H1 (cell line): Measurements from ENCODE around the gene SLC35A3. TPM values are rescaled to one million over a fixed set of nuclear protein-coding genes. Genes with fewer than 3 reads are reported as not detected.

Experiments
- CTCF ChIA-PET: fragments of 300-600 bp; sonication (Branson Sonifier 250); formaldehyde crosslinking; loops from one replicate; lab custom pipeline; 2021; ENCODE audit not compliant: partially characterized antibody; lab: Charles Lee
- POLR2A ChIA-PET: fragments of 300-600 bp; sonication (Branson Sonifier 250); formaldehyde crosslinking; loops from one replicate; lab custom pipeline; 2021; ENCODE audit warnings: inconsistent platforms; ENCODE audit not compliant: partially characterized antibody; lab: Charles Lee
- DNase-seq, 2 experiments: peaks; one replicate each; pipeline versions ENCODE4 v3.0.0 to v3.0.0-alpha.2; 2010 to 2022; ENCODE audit warnings: low spot score in 2 of 2, low read depth in 1 of 2, mixed read lengths in 1 of 2
- FAIRE-seq: peaks from 2 replicates; lab custom pipeline; 2011; peaks lifted over from hg19 to GRCh38; lab: Jason Lieb, UNC
- H2AFZ ChIP-seq: 2 replicates; pipeline ENCODE4 v1.8.1; 2012; ENCODE audit warnings: low read length, inconsistent platforms
- H2AK5ac ChIP-seq: 2 replicates; pipeline ENCODE4 v1.6.1; 2013; ENCODE audit warnings: low read depth, low read length
- H2BK120ac ChIP-seq: replicated peaks from 2 replicates; pipeline ENCODE3; 2013; ENCODE audit warnings: low read depth, low read length, inconsistent platforms
- H2BK12ac ChIP-seq: 2 replicates; pipeline ENCODE4 v1.6.1; 2013; ENCODE audit warnings: low read depth, low read length
- H2BK15ac ChIP-seq: 2 replicates; pipeline ENCODE4 v1.6.1; 2013; ENCODE audit warnings: low read length
- H2BK20ac ChIP-seq: 2 replicates; pipeline ENCODE4 v1.6.1; 2013; ENCODE audit warnings: low read length
- H2BK5ac ChIP-seq: 2 replicates; pipeline ENCODE4 v1.6.1; 2013; ENCODE audit warnings: low read depth, low read length
- H3K14ac ChIP-seq: 2 replicates; pipeline ENCODE4 v1.6.1; 2013; ENCODE audit warnings: inconsistent platforms; ENCODE audit not compliant: insufficient read length
- H3K18ac ChIP-seq: 2 replicates; pipeline ENCODE4 v1.6.1; 2013; ENCODE audit warnings: low read length; ENCODE audit errors: extremely low read depth
- H3K23ac ChIP-seq: 2 replicates; pipeline ENCODE4 v1.6.1; 2013; ENCODE audit warnings: inconsistent platforms; ENCODE audit not compliant: insufficient read length
- H3K23me2 ChIP-seq: 2 replicates; pipeline ENCODE4 v1.6.1; 2013; ENCODE audit warnings: low read depth, low read length
- H3K27ac ChIP-seq: 2 replicates; pipeline ENCODE4 v1.6.1; 2011; ENCODE audit warnings: low read depth, low read length, inconsistent platforms
- H3K27me3 ChIP-seq, 4 experiments: replicated peaks in 1 of 4; 1 replicate in 1 of 4; 2 replicates in 3 of 4; pipeline versions ENCODE4 v1.6.1 to v1.8.1; 2011 to 2013; ENCODE audit warnings: low read length in 3 of 4, mild to moderate bottlenecking in 3 of 4, inconsistent platforms in 2 of 4, mixed read lengths in 2 of 4, moderate library complexity in 1 of 4; ENCODE audit not compliant: control insufficient read depth in 3 of 4, insufficient read depth in 3 of 4; ENCODE audit errors: extremely low read depth in 1 of 4
- H3K36me3 ChIP-seq, 4 experiments: 2 replicates each; pipeline versions ENCODE4 v1.6.1 to v1.8.1; 2011 to 2013; ENCODE audit warnings: mild to moderate bottlenecking in 4 of 4, low read length in 3 of 4, moderate library complexity in 2 of 4, control low read depth in 1 of 4, inconsistent platforms in 1 of 4; ENCODE audit not compliant: insufficient read depth in 4 of 4, control insufficient read depth in 2 of 4
- H3K4ac ChIP-seq: replicated peaks from 2 replicates; pipeline ENCODE3; 2013; ENCODE audit warnings: low read length, low read depth, mixed read lengths, inconsistent platforms; ENCODE audit not compliant: insufficient read length
- H3K4me1 ChIP-seq, 4 experiments: replicated peaks in 1 of 4; 1 replicate in 1 of 4; 2 replicates in 3 of 4; pipeline versions ENCODE4 v1.6.1 to v1.8.1; 2011 to 2013; ENCODE audit warnings: low read length in 3 of 4, inconsistent platforms in 2 of 4, mixed read lengths in 1 of 4; ENCODE audit not compliant: insufficient read depth in 4 of 4, control insufficient read depth in 3 of 4
- H3K4me2 ChIP-seq, 2 experiments: 2 replicates each; pipeline versions ENCODE4 v1.6.1 to v1.8.1; 2011 to 2013; ENCODE audit warnings: low read depth in 2 of 2, low read length in 2 of 2, control low read depth in 1 of 2, inconsistent platforms in 1 of 2, mild to moderate bottlenecking in 1 of 2; ENCODE audit not compliant: insufficient read depth in 1 of 2
- H3K4me3 ChIP-seq, 4 experiments: fragments of 200-600, 300-600 bp in 1 of 4; sonication (generic), shearing (Covaris generic), sonication (Bioruptor Twin) in 1 of 4; 2 replicates each; pipeline versions ENCODE4 v1.5.1 to v1.8.1; 2011 to 2016; ENCODE audit warnings: low read length in 4 of 4, low read depth in 3 of 4, control low read depth in 2 of 4, inconsistent platforms in 2 of 4, mild to moderate bottlenecking in 2 of 4, mixed read lengths in 1 of 4, moderate library complexity in 1 of 4; ENCODE audit not compliant: insufficient read depth in 2 of 4; ENCODE audit errors: extremely low read depth in 1 of 4
- H3K56ac ChIP-seq: replicated peaks from 2 replicates; pipeline ENCODE3; 2013; ENCODE audit warnings: low read depth, mild to moderate bottlenecking, mixed read lengths, low read length, inconsistent platforms; ENCODE audit not compliant: insufficient read length
- H3K79me1 ChIP-seq: 2 replicates; pipeline ENCODE4 v1.6.1; 2013; ENCODE audit warnings: low read depth, low read length, control low read depth
- H3K79me2 ChIP-seq, 2 experiments: 2 replicates each; pipeline versions ENCODE4 v1.6.1 to v1.8.1; 2012 to 2013; ENCODE audit warnings: low read length in 2 of 2, mild to moderate bottlenecking in 2 of 2, inconsistent platforms in 1 of 2; ENCODE audit not compliant: insufficient read depth in 2 of 2, control insufficient read depth in 1 of 2
- H3K9ac ChIP-seq, 4 experiments: replicated peaks in 1 of 4; 1 replicate in 1 of 4; 2 replicates in 3 of 4; pipeline versions ENCODE4 v1.6.1 to v1.8.1; 2011 to 2013; ENCODE audit warnings: low read depth in 3 of 4, low read length in 3 of 4, control low read depth in 2 of 4, mild to moderate bottlenecking in 2 of 4, moderate library complexity in 2 of 4, inconsistent platforms in 1 of 4; ENCODE audit errors: extremely low read depth in 1 of 4
- H3K9me3 ChIP-seq, 2 experiments: 2 replicates each; pipeline versions ENCODE4 v1.6.1 to v1.8.1; 2012 to 2013; ENCODE audit warnings: mild to moderate bottlenecking in 2 of 2, moderate library complexity in 2 of 2, control low read depth in 1 of 2, inconsistent platforms in 1 of 2, low read depth in 1 of 2, low read length in 1 of 2, mixed read lengths in 1 of 2; ENCODE audit not compliant: insufficient read depth in 2 of 2
- H4K20me1 ChIP-seq, 2 experiments: replicated peaks in 1 of 2; 2 replicates each; pipeline versions ENCODE3 to v1.8.1; 2011 to 2013; ENCODE audit warnings: inconsistent platforms in 2 of 2, low read length in 2 of 2, mild to moderate bottlenecking in 1 of 2; ENCODE audit not compliant: insufficient read depth in 2 of 2, control insufficient read depth in 1 of 2
- H4K5ac ChIP-seq: 2 replicates; pipeline ENCODE4 v1.6.1; 2013; ENCODE audit warnings: low read length, low read depth, mixed read lengths, inconsistent platforms; ENCODE audit not compliant: insufficient read length
- H4K8ac ChIP-seq: 2 replicates; pipeline ENCODE4 v1.8.0; 2013; ENCODE audit warnings: mild to moderate bottlenecking, moderate library complexity, low read length, inconsistent platforms; ENCODE audit not compliant: insufficient read depth; ENCODE audit errors: extremely low read depth
- H4K91ac ChIP-seq: replicated peaks from 2 replicates; pipeline ENCODE3; 2013; ENCODE audit warnings: low read length, mixed read lengths, inconsistent platforms; ENCODE audit not compliant: insufficient read length
- POU5F1 ChIP-seq: IDR thresholded peaks from 2 replicates; pipeline ENCODE4 v1.6.1; 2011; ENCODE audit warnings: low read depth, mild to moderate bottlenecking, low read length, moderate library complexity
- TAF7 ChIP-seq: optimal IDR thresholded peaks from 2 replicates; pipeline ENCODE3; 2011; ENCODE audit warnings: low read depth, mild to moderate bottlenecking, inconsistent platforms, low read length, moderate library complexity, borderline replicate concordance
- WGBS, 2 experiments: shearing (Covaris generic) in 1 of 2; methylation state at CpG; one replicate each; pipeline versions ENCODE4 v1.1.6 to v1.1.7; 2013 to 2015; ENCODE audit warnings: low lambda C conversion rate in 2 of 2, mixed read lengths in 2 of 2, inconsistent platforms in 1 of 2, low coverage in 1 of 2, missing lambda C conversion rate in 1 of 2; ENCODE audit not compliant: insufficient replicate concordance in 2 of 2, insufficient coverage in 1 of 2, insufficient read length in 1 of 2; ENCODE audit errors: extremely low coverage in 1 of 2, missing lambda C conversion rate in 1 of 2; 5-methylcytosine and 5-hydroxymethylcytosine counted together
- polyA plus RNA-seq, 7 experiments: library from polyadenylated mRNA; depleted of rRNA in 3 of 7; stranded (reverse) in 5 of 7; unstranded in 2 of 7; fragments of >200 nt in 5 of 7; fragments of 200-250 nt in 2 of 7; gene quantifications; 1 replicate in 5 of 7; 2 replicates in 1 of 7; 4 replicates in 1 of 7; pipeline versions ENCODE4 v1.2.1 to v1.2.3, GENCODE V29; 2011 to 2013; ENCODE audit warnings: missing spikeins in 2 of 7, mixed read lengths in 2 of 7
- total RNA-seq: library from RNA; stranded (reverse); fragmentation: NEBNext Ultra II Directional; extraction: Animal tissue kit (Norgen Biotek cat#: 25700); gene quantifications from 2 replicates; pipeline ENCODE4 v1.2.1, GENCODE V29; 2021

SLC35A3 gene
- total and polyA plus RNA-seq, 2 of the 8 experiments (the other 6 are each of a cell fraction or from before 2014, with no cell fraction given): 3.0 to 13.8 TPM

DNA sequence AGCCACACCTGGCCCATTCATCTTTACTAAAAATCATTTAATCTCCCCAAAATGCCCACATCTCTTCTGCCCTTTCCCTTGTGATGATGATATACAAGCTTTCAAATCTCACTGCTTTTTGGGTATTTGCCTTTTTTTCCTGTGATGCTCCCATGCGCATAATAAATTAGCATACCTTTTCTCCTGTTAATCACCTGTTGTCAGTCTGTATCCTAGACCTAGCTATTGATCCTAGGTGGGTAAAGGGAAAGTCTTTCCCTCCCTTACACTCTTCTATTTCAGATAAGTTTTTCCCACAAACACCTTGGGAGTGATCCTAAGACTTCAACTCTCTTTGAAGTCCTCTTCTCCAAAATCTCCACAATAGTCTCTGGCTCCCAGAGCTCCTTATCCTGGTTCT lies 12.0 kb upstream of the SLC35A3 start:
- Histone ChIP-seq H3K79me2 (no peaks in the 10 kb centered on the region), H2BK12ac (no peak overlapping the region), H2BK5ac (no peak overlapping the region), H3K56ac (no peak overlapping the region), H3K27me3 (no peaks in the 10 kb centered on the region), H4K5ac (no peak overlapping the region), H3K4me3 (no peak overlapping the region), H2AK5ac (no peak overlapping the region), H3K9me3 (no peaks in the 10 kb centered on the region), H2BK15ac (no peak overlapping the region), H2BK120ac (peak overlapping the region; percentile 43), H3K79me1 (no peaks in the 10 kb centered on the region), H3K4ac (no peak overlapping the region), H3K36me3 (no peaks in the 10 kb centered on the region; a peak in 2 of 8 replicates), H3K27ac (no peak overlapping the region), H3K23me2 (no peaks in the 10 kb centered on the region), H2AFZ (no peak overlapping the region; the same call in 1 of the 2 replicates), H4K91ac (no peak overlapping the region), H3K4me2 (peak overlapping the region in 1 of 2 experiments; percentile 18; a peak in 1 of 4 replicates)
- FAIRE-seq (peak; percentile 24), DNase-seq (no peak)
- WGBS, 2 experiments: 69% methylated on average over 1 of the region's 1 CpG; no CpG with 5 or more reads in 1 of the 2 experiments
- POLR2A ChIA-PET: interaction anchor here (1.4 to 3.0 kb wide), 2 partner anchors 12 to 80 kb away, joined by 3 to 17 read pairs; partner anchors contain the start of gene SLC35A3
- no peak for TF ChIP-seq TAF7
- peak; percentile 59; the same call in 1 of the 2 replicates for TF ChIP-seq POU5F1
- TF ChIP-seq, all 59 proteins: peak for 1
- CTCF ChIA-PET: interaction anchor here (0.7 to 1.1 kb wide), 2 partner anchors 12 to 41 kb away, joined by 3 to 6 read pairs; partner anchors contain the start of gene SLC35A3
- Histone ChIP-seq H3K18ac (no peak overlapping the region; the same call in 1 of the 2 replicates), H3K9ac (no peak overlapping the region), H2BK20ac (no peak overlapping the region), H4K20me1 (no peaks in the 10 kb centered on the region), H3K14ac (no peak overlapping the region), H4K8ac (no peak overlapping the region), H3K23ac (no peak overlapping the region), H3K4me1 (peaks cover 0 to 4% (median 2%) of the 10 kb centered on the region in 4 experiments; a peak in 3 of 7 replicates)
